Skeletal muscle tissue (tissue), 4 donors: ENCODE measurements around the gene NR2F2. TPM values are rescaled to one million over a fixed set of nuclear protein-coding genes. Genes with fewer than 3 reads are reported as not detected.
A peak's percentile ranks its signal among the peaks of the same experiment; 100 is the strongest.

Experiments used
- H3K27ac ChIP-seq: one replicate; pipeline ENCODE4 v1.7.0; 2013; ENCODE audit warnings: mild to moderate bottlenecking, low read depth, low read length, inconsistent platforms
- H3K27me3 ChIP-seq, 3 donors: one replicate each; pipeline ENCODE4 v1.7.0; 2013; ENCODE audit warnings: low read length in 3 of 3; ENCODE audit not compliant: control insufficient read depth in 3 of 3, insufficient read depth in 3 of 3
- H3K36me3 ChIP-seq, 3 donors: one replicate each; pipeline ENCODE4 v1.7.0; 2013; ENCODE audit warnings: low read length in 3 of 3; ENCODE audit not compliant: control insufficient read depth in 3 of 3, insufficient read depth in 3 of 3
- H3K4me1 ChIP-seq, 3 donors: one replicate each; pipeline ENCODE4 v1.7.0; 2013; ENCODE audit warnings: low read length in 3 of 3, mild to moderate bottlenecking in 3 of 3; ENCODE audit not compliant: control insufficient read depth in 3 of 3, insufficient read depth in 3 of 3
- H3K4me3 ChIP-seq, 3 donors: one replicate each; pipeline ENCODE4 v1.7.0; 2013; ENCODE audit warnings: low read length in 3 of 3
- H3K9ac ChIP-seq, 3 donors: one replicate each; pipeline ENCODE4 v1.7.0; 2013; ENCODE audit warnings: low read length in 3 of 3, mild to moderate bottlenecking in 3 of 3, moderate library complexity in 2 of 3, low read depth in 1 of 3
- H3K9me3 ChIP-seq, 3 donors: one replicate each; pipeline ENCODE4 v1.7.0; 2013; ENCODE audit warnings: low read length in 3 of 3; ENCODE audit not compliant: control insufficient read depth in 3 of 3
- total RNA-seq: library from RNA; depleted of rRNA; stranded (reverse); fragments of >200 nt; gene quantifications from one replicate; pipeline ENCODE4 v1.2.3, GENCODE V29; 2014
- donor health status: Osteomylitis.

NR2F2 gene
- total RNA-seq, 1 donor from 2014 or later, result 12.0 TPM

GRCh38 chr15:96324192-96324895, 6.2 kb upstream of the NR2F2 start:
- peak overlapping the region in 2 of 3 donors; percentile 11 to 41 for H3K9ac ChIP-seq
- H3K27me3 ChIP-seq, result peaks cover 62 to 66% (median 63%) of the 10 kb centered on the region in 3 donors
- no peaks in the 10 kb centered on the region for H3K9me3 ChIP-seq
- no peak overlapping the region for H3K4me3 ChIP-seq
- H3K36me3 ChIP-seq, result no peaks in the 10 kb centered on the region
- H3K4me1 ChIP-seq, result peaks cover 12 to 23% (median 13%) of the 10 kb centered on the region in 3 donors
- peak overlapping the region; percentile 52 for H3K27ac ChIP-seq

- H3K4me1 ChIP-seq, result peaks cover 18 to 23% (median 19%) of the 10 kb centered on the region in 3 donors
- H3K9ac ChIP-seq, result peak overlapping the region in 2 of 3 donors; percentile 82 to 85
- no peaks in the 10 kb centered on the region for H3K36me3 ChIP-seq
- H3K9me3 ChIP-seq, result no peaks in the 10 kb centered on the region
- peak overlapping the region; percentile 52 for H3K27ac ChIP-seq
- peaks cover 58 to 65% (median 60%) of the 10 kb centered on the region in 3 donors for H3K27me3 ChIP-seq
- peak overlapping the region in 1 of 3 donors; percentile 76 for H3K4me3 ChIP-seq
These were observed 5.5 kb upstream of the NR2F2 start for GRCh38 chr15:96324940-96325540.

GRCh38 chr15:96325541-96326327, 4.8 kb upstream of the NR2F2 start:
- no peaks in the 10 kb centered on the region for H3K36me3 ChIP-seq
- peak overlapping the region; percentile 48 to 85 (median 82) for H3K9ac ChIP-seq
- H3K27me3 ChIP-seq, result peaks cover 53 to 62% (median 54%) of the 10 kb centered on the region in 3 donors
- peak overlapping the region; percentile 58 to 80 (median 76) for H3K4me3 ChIP-seq
- peaks cover 17 to 22% (median 18%) of the 10 kb centered on the region in 3 donors for H3K4me1 ChIP-seq
- H3K27ac ChIP-seq, result peak overlapping the region; percentile 52
- H3K9me3 ChIP-seq, result no peaks in the 10 kb centered on the region

GRCh38 chr15:96326328-96327154, 4.0 kb upstream of the NR2F2 start:
- H3K27me3 ChIP-seq, result peaks cover 45 to 54% (median 47%) of the 10 kb centered on the region in 3 donors

GRCh38 chr15:96327155-96327741, 3.3 kb upstream of the NR2F2 start:
- peaks cover 9 to 14% (median 11%) of the 10 kb centered on the region in 3 donors for H3K4me1 ChIP-seq
- H3K9me3 ChIP-seq, result no peaks in the 10 kb centered on the region
- H3K27me3 ChIP-seq, result peaks cover 38 to 47% (median 40%) of the 10 kb centered on the region in 3 donors

More at GRCh38 chr15:96326328-96327154, 4.0 kb upstream of the NR2F2 start:
- peak overlapping the region; percentile 58 to 80 (median 76) for H3K4me3 ChIP-seq
- H3K36me3 ChIP-seq, result no peaks in the 10 kb centered on the region
- peaks cover 11 to 15% (median 14%) of the 10 kb centered on the region in 3 donors for H3K4me1 ChIP-seq
- no peaks in the 10 kb centered on the region for H3K9me3 ChIP-seq
- peak overlapping the region; percentile 52 for H3K27ac ChIP-seq
- peak overlapping the region; percentile 48 to 85 (median 82) for H3K9ac ChIP-seq

GRCh38 chr15:96328181-96328876, 2.2 kb upstream of the NR2F2 start:
- Histone ChIP-seq H3K36me3 (peaks cover 0 to 3% (median 0%) of the 10 kb centered on the region in 3 donors), H3K9ac (peak overlapping the region in 2 of 3 donors; percentile 25), H3K4me3 (peak overlapping the region in 1 of 3 donors; percentile 44), H3K27ac (peak overlapping the region; percentile 52), H3K27me3 (peaks cover 29 to 36% (median 30%) of the 10 kb centered on the region in 3 donors), H3K4me1 (peaks cover 8 to 17% (median 15%) of the 10 kb centered on the region in 3 donors), H3K9me3 (no peaks in the 10 kb centered on the region)

More at GRCh38 chr15:96327155-96327741, 3.3 kb upstream of the NR2F2 start:
- Histone ChIP-seq H3K27ac (peak overlapping the region; percentile 52), H3K4me3 (peak overlapping the region; percentile 58 to 80 (median 76)), H3K9ac (peak overlapping the region; percentile 48 to 85 (median 82)), H3K36me3 (peaks cover 0 to under 1% (median 0%) of the 10 kb centered on the region in 3 donors)

- H3K9me3 ChIP-seq, result no peaks in the 10 kb centered on the region
- H3K27me3 ChIP-seq, result peaks cover 25 to 31% (median 27%) of the 10 kb centered on the region in 3 donors
- H3K4me3 ChIP-seq, result no peak overlapping the region
- peak overlapping the region; percentile 81 for H3K27ac ChIP-seq
- H3K36me3 ChIP-seq, result peaks cover 0 to 3% (median under 1%) of the 10 kb centered on the region in 3 donors
- H3K4me1 ChIP-seq, result peaks cover 9 to 18% (median 17%) of the 10 kb centered on the region in 3 donors
- peak overlapping the region in 1 of 3 donors; percentile 25 for H3K9ac ChIP-seq
These were observed 1.7 kb upstream of the NR2F2 start for GRCh38 chr15:96328877-96329195.

GRCh38 chr15:96329403-96329981, 1.0 kb upstream of the NR2F2 start:
- Histone ChIP-seq H3K9me3 (no peaks in the 10 kb centered on the region), H3K27me3 (peaks cover 19 to 25% (median 22%) of the 10 kb centered on the region in 3 donors), H3K9ac (peak overlapping the region; percentile 73 to 84 (median 74)), H3K27ac (peak overlapping the region; percentile 81), H3K36me3 (peaks cover 5 to 9% (median 7%) of the 10 kb centered on the region in 3 donors), H3K4me3 (peak overlapping the region; percentile 81 to 88 (median 82)), H3K4me1 (peaks cover 16 to 24% (median 24%) of the 10 kb centered on the region in 3 donors)
